Stromal cell of bone marrow (primary cell): ENCODE measurements around the gene SPRY1.
A peak's percentile ranks its signal among the peaks of the same experiment; 100 is the strongest.

Source experiments
- DNase-seq: peaks from one replicate; pipeline ENCODE4 v3.0.0-alpha.2; 2012; ENCODE audit warnings: low read depth

The SPRY1 gene

DNA sequence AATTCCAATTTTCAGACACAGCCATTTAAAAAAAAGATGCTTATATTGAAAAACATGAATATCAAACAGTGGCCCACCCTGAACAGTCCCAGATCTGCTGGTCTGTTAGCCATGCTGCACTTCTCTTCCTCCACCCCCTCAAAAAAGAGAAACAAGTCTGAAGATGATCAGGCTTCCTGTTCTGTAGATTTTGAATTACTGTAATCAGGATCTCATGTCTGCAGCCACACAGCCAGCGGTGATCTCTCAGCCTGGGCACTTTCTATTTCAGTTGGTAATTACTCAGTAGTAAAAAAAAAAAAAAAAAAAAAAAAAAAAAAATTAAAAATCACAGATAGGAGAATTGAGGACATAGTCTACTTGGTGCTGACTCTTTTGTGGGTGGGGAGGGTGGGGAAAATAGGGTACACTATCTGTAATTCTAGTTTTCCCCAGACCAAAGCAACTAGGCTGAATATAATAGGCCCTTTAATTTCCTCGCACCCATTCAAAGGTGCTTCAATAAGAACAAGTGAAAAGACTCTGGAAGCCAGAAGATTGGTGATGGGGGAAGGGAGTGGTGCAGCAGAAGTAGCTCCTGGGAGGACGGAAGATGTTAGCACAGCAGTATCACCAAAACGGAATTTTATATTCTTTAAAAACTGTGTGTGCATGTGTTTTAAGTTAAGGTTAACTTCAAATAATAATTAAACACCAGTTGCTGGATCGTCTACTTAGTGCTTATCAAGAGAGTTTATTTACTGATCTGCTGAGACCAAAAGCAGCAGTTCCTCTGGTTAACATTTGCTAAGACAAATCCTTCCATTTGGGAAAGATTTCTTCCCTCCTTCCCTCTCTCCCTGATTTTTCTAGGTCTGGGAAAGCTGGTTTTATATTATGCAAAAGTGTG lies 47.0 kb downstream of the SPRY1 start:
- DNase-seq = no peak

DNA sequence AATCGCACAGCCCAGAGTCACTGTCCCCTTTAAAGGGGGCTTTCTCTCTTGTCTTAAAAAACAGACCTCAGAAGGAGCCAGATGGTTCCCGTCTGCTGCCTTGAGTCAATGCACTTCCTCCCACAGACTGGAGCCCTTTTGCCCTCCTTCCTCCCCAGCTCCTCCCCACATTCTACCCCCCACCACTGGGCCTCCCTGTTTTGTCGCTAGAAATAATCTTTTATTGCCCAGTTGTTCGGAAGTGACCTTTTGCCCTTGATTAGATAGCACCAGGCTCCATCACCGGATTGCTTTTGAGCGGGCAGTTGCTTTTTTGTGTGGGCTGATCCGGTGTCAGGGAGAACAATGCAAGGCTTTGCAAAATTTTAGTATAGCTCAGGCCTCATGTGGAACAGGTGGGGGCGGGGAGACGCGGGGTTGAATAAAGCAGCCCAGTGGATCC lies 47.7 kb downstream of the SPRY1 start:
- no peak for DNase-seq

DNA sequence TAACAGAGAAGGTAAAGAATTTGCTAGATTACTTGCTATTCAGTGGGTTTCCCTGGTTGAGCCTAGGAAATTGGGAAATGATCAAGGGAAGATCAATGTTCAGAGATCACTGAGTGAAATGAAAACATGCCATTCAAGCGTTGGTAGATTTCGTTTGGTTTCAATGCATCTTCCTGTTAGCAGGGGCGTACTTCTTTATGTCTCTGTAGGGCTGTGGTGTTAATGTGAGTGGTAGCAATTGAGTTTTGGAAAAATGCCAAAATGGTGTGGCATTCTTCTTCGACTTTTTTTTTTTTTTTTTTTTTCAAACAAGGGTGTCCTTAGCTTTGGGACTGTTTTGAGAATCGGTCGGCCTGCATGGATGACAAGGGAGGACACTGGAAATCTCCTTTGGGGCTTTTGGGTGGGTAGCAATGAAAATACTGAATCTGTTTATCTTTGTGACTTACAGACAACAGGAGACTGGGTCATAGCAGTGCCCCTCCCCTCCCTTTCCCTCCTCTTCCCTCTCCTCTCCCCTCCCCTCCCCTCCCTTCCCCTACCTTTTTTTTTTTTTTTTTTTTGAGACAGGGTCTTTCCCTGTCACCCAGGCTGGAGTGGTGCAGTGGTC lies 50.4 kb downstream of the SPRY1 start:
- DNase-seq = no peak

- no peak for DNase-seq
Observed at GRCh38 chr4:123449362-123449761, 52.8 kb downstream of the SPRY1 start.

GRCh38 chr4:123449780-123450179 lies 53.2 kb downstream of the SPRY1 start:
- DNase-seq = no peak

- no peak for DNase-seq
Observed at GRCh38 chr4:123450393-123450792, 53.8 kb downstream of the SPRY1 start.

GRCh38 chr4:123452616-123453015 lies 56.0 kb downstream of the SPRY1 start:
- peak; percentile 61 for DNase-seq

GRCh38 chr4:123453061-123453680 lies 56.6 kb downstream of the SPRY1 start:
- DNase-seq = no peak
